IMR-90 (cell line): ENCODE data around the gene C8B. TPM values are rescaled to one million over a fixed set of nuclear protein-coding genes. Genes with fewer than 3 reads are reported as not detected.

ENCODE experiments used
- ATAC-seq: fragments of 200-7000 bp; cut with Tn5 transposase; 2 replicates; pipeline ENCODE4 v1.9.1; 2020; ENCODE audit warnings: low read depth, mild to moderate bottlenecking, moderate library complexity
- BruUV-seq: library from RNA; stranded (reverse); fragments of 400-500 nt; replicated peaks from 2 replicates; lab custom pipeline; 2021; lab: Mats Ljungman, UMichigan
- CTCF ChIA-PET: fragments of 300-600 bp; formaldehyde crosslinking; extraction: SDS; loops from one replicate; lab custom pipeline; 2021; ENCODE audit warnings: antibody characterized with exemption; lab: Yijun Ruan, JAX
- POLR2A ChIA-PET: fragments of 300-600 bp; sonication (Branson Sonifier 250); formaldehyde crosslinking; loops from one replicate; lab custom pipeline; 2022; ENCODE audit warnings: antibody characterized with exemption; ENCODE audit not compliant: unreplicated experiment; lab: Charles Lee
- DNase-seq: peaks from one replicate; pipeline ENCODE4 v3.0.0; 2013
- H2AFZ ChIP-seq: replicated peaks from 2 replicates; pipeline ENCODE3; 2013; ENCODE audit warnings: low read length, mild to moderate bottlenecking; ENCODE audit not compliant: poor library complexity
- H2AK5ac ChIP-seq: 2 replicates; pipeline ENCODE4 v1.6.1; 2013; ENCODE audit warnings: low read depth, low read length, inconsistent platforms
- H2AK9ac ChIP-seq: replicated peaks from 2 replicates; pipeline ENCODE3; 2013; ENCODE audit warnings: mild to moderate bottlenecking, low read depth, low read length, moderate library complexity; ENCODE audit not compliant: poor library complexity
- H2BK120ac ChIP-seq: 2 replicates; pipeline ENCODE4 v1.6.1; 2013; ENCODE audit warnings: low read depth, low read length, inconsistent platforms
- H2BK15ac ChIP-seq: 3 replicates; pipeline ENCODE4 v1.6.1; 2013; ENCODE audit warnings: low read depth, low read length, inconsistent platforms
- H2BK20ac ChIP-seq: 2 replicates; pipeline ENCODE4 v1.6.1; 2013; ENCODE audit warnings: low read depth, mild to moderate bottlenecking, inconsistent platforms, low read length, moderate library complexity
- H2BK5ac ChIP-seq: 2 replicates; pipeline ENCODE4 v1.6.1; 2013; ENCODE audit warnings: mild to moderate bottlenecking, low read depth, low read length, inconsistent platforms; ENCODE audit not compliant: poor library complexity, severe bottlenecking
- H3K14ac ChIP-seq: replicated peaks from 2 replicates; pipeline ENCODE4 v1.6.1; 2013; ENCODE audit warnings: low read depth, low read length, inconsistent platforms
- H3K18ac ChIP-seq: 2 replicates; pipeline ENCODE4 v1.6.1; 2013; ENCODE audit warnings: low read depth, low read length, control low read depth
- H3K23ac ChIP-seq: 2 replicates; pipeline ENCODE4 v1.6.1; 2013; ENCODE audit warnings: low read depth, low read length, inconsistent platforms
- H3K27ac ChIP-seq: 2 replicates; pipeline ENCODE4 v1.5.1; 2013; ENCODE audit warnings: mild to moderate bottlenecking, control low read depth, low read length; ENCODE audit not compliant: insufficient read depth
- H3K27me3 ChIP-seq: 2 replicates; pipeline ENCODE4 v1.6.1; 2013; ENCODE audit warnings: low read length; ENCODE audit not compliant: control insufficient read depth, insufficient read depth
- H3K36me3 ChIP-seq: 2 replicates; pipeline ENCODE4 v1.6.1; 2013; ENCODE audit warnings: low read length, mixed read lengths; ENCODE audit not compliant: control insufficient read depth, insufficient read depth
- H3K4ac ChIP-seq: 2 replicates; pipeline ENCODE4 v1.6.1; 2013; ENCODE audit warnings: low read depth, low read length, inconsistent platforms
- H3K4me1 ChIP-seq: 2 replicates; pipeline ENCODE4 v1.6.1; 2013; ENCODE audit warnings: low read length, mixed read lengths; ENCODE audit not compliant: control insufficient read depth, insufficient read depth
- H3K4me2 ChIP-seq: 2 replicates; pipeline ENCODE4 v1.6.1; 2013; ENCODE audit warnings: low read depth, mild to moderate bottlenecking, control low read depth, low read length, moderate library complexity
- H3K4me3 ChIP-seq: 2 replicates; pipeline ENCODE4 v1.5.1; 2013; ENCODE audit warnings: low read depth, mild to moderate bottlenecking, control low read depth, low read length, moderate library complexity; ENCODE audit not compliant: insufficient read depth
- H3K56ac ChIP-seq: 2 replicates; pipeline ENCODE4 v1.6.1; 2013; ENCODE audit warnings: low read length, inconsistent platforms; ENCODE audit not compliant: insufficient read depth; ENCODE audit errors: extremely low read depth
- H3K79me1 ChIP-seq, 2 experiments: 2 replicates each; pipeline ENCODE4 v1.6.1; 2013; ENCODE audit warnings: low read length in 2 of 2, inconsistent platforms in 1 of 2, low read depth in 1 of 2
- H3K9ac ChIP-seq: 2 replicates; pipeline ENCODE4 v1.6.1; 2013; ENCODE audit warnings: low read depth, low read length, control low read depth
- H3K9me1 ChIP-seq: 2 replicates; pipeline ENCODE4 v1.6.1; 2013; ENCODE audit warnings: low read length, inconsistent platforms; ENCODE audit not compliant: insufficient read depth
- H3K9me3 ChIP-seq: 2 replicates; pipeline ENCODE4 v1.6.1; 2013; ENCODE audit warnings: low read length; ENCODE audit not compliant: control insufficient read depth, insufficient read depth
- H4K20me1 ChIP-seq: 2 replicates; pipeline ENCODE4 v1.6.1; 2013; ENCODE audit warnings: low read length, inconsistent platforms; ENCODE audit not compliant: insufficient read depth
- H4K5ac ChIP-seq: 2 replicates; pipeline ENCODE4 v1.6.1; 2013; ENCODE audit warnings: mild to moderate bottlenecking, low read depth, low read length, control low read depth
- H4K8ac ChIP-seq, 2 experiments: 2 replicates each; pipeline ENCODE4 v1.6.1; 2013; ENCODE audit warnings: low read depth in 2 of 2, low read length in 2 of 2, control low read depth in 1 of 2, inconsistent platforms in 1 of 2
- H4K91ac ChIP-seq: 2 replicates; pipeline ENCODE4 v1.6.1; 2013; ENCODE audit warnings: low read depth, low read length, inconsistent platforms; ENCODE audit not compliant: insufficient read depth
- BHLHE40 ChIP-seq: fragments of 150-350 bp; IDR thresholded peaks from 2 replicates; pipeline ENCODE4 v1.6.1; 2016; ENCODE audit warnings: mild to moderate bottlenecking, low read depth, low read length
- CEBPB ChIP-seq: IDR thresholded peaks from 2 replicates; pipeline ENCODE4 v1.6.1; 2012; ENCODE audit warnings: low read depth, low read length, improper control_type of control experiment
- CHD1 ChIP-seq: IDR thresholded peaks from 2 replicates; pipeline ENCODE4 v1.6.1; 2012; ENCODE audit warnings: low read depth, low read length, improper control_type of control experiment
- CTCF ChIP-seq: conservative IDR thresholded peaks from 2 replicates; pipeline ENCODE4 v1.5.1; 2012; ENCODE audit warnings: mild to moderate bottlenecking, low read depth, low read length, improper control_type of control experiment
- ELK1 ChIP-seq: fragments of 150-350 bp; IDR thresholded peaks from 2 replicates; pipeline ENCODE4 v1.6.1; 2016; ENCODE audit warnings: low read depth, mild to moderate bottlenecking, low read length, moderate library complexity, borderline replicate concordance
- FOS ChIP-seq: fragments of 150-350 bp; IDR thresholded peaks from 2 replicates; pipeline ENCODE4 v1.6.1; 2016; ENCODE audit warnings: low read depth, low read length
- MAFK ChIP-seq: IDR thresholded peaks from 2 replicates; pipeline ENCODE4 v1.6.1; 2012; ENCODE audit warnings: low read depth, low read length, improper control_type of control experiment
- MAZ ChIP-seq: IDR thresholded peaks from 2 replicates; pipeline ENCODE4 v1.6.1; 2012; ENCODE audit warnings: low read depth, mild to moderate bottlenecking, low read length, improper control_type of control experiment, moderate library complexity, borderline replicate concordance
- MXI1 ChIP-seq: IDR thresholded peaks from 2 replicates; pipeline ENCODE4 v1.6.1; 2012; ENCODE audit warnings: low read depth, mild to moderate bottlenecking, low read length, moderate library complexity, borderline replicate concordance
- NFE2L2 ChIP-seq: fragments of 150-350 bp; IDR thresholded peaks from 2 replicates; pipeline ENCODE4 v1.6.1; 2016; ENCODE audit warnings: low read depth, mild to moderate bottlenecking, low read length
- POLR2A ChIP-seq: IDR thresholded peaks from 2 replicates; pipeline ENCODE4 v1.6.1; 2012; ENCODE audit warnings: mild to moderate bottlenecking, low read depth, low read length
- RAD21 ChIP-seq: IDR thresholded peaks from 2 replicates; pipeline ENCODE4 v1.6.1; 2012; ENCODE audit warnings: low read length, improper control_type of control experiment
- RCOR1 ChIP-seq: IDR thresholded peaks from 2 replicates; pipeline ENCODE4 v1.6.1; 2012; ENCODE audit warnings: mild to moderate bottlenecking, low read length, improper control_type of control experiment; ENCODE audit not compliant: insufficient replicate concordance
- RFX5 ChIP-seq: IDR thresholded peaks from 2 replicates; pipeline ENCODE4 v1.8.0; 2012; ENCODE audit warnings: low read depth, mild to moderate bottlenecking, low read length, moderate library complexity
- SMC3 ChIP-seq: fragments of 150-350 bp; IDR thresholded peaks from 2 replicates; pipeline ENCODE4 v1.6.1; 2016; ENCODE audit warnings: low read depth, mild to moderate bottlenecking, antibody characterized with exemption, low read length, moderate library complexity
- USF2 ChIP-seq: fragments of 150-350 bp; IDR thresholded peaks from 2 replicates; pipeline ENCODE4 v1.6.1; 2017; ENCODE audit warnings: mild to moderate bottlenecking, antibody characterized with exemption, low read length, low read depth
- WGBS, 2 experiments: methylation state at CpG; one replicate each; pipeline versions ENCODE4 v1.1.5 to v1.1.7; 2013; ENCODE audit warnings: missing lambda C conversion rate in 2 of 2; ENCODE audit not compliant: insufficient read length in 1 of 2; ENCODE audit errors: extremely low coverage in 2 of 2; 5-methylcytosine and 5-hydroxymethylcytosine counted together
- dilution Hi-C: fragments of 300-500 bp; cut with HindIII; formaldehyde crosslinking; loops from one replicate; pipeline ENCODE4 v1.14.3; 2018; ENCODE audit warnings: low sequenced_read_pairs; ENCODE audit not compliant: unreplicated experiment
- in situ Hi-C: fragments of 300-500 bp; cut with MboI; formaldehyde crosslinking; loops from 3 replicates; pipeline ENCODE4 v1.14.3; 2019; ENCODE audit warnings: low sequenced_read_pairs, inconsistent platforms, mixed read lengths
- intact Hi-C: fragments of 100-400 bp; cut with micrococcal nuclease; formaldehyde crosslinking; loops from 2 replicates; pipeline ENCODE4 v1.10.0; 2022
- polyA plus RNA-seq, 3 experiments: library from polyadenylated mRNA; depleted of rRNA; stranded (reverse); fragments of >200 nt; gene quantifications; 2 replicates each; pipeline ENCODE4 v1.2.3, GENCODE V29; 2012; ENCODE audit warnings: low replicate concordance in 1 of 3
- total RNA-seq: library from RNA; depleted of rRNA; stranded (reverse); fragments of >200 nt; gene quantifications from 2 replicates; pipeline ENCODE4 v1.2.3, GENCODE V29; 2012

Gene C8B
- total and polyA plus RNA-seq, 2 of the 4 experiments (the other 2 are of a cell fraction): not detected

GRCh38 chr1:57007472-57007871 lies 41.7 kb upstream of the C8B start:
- intact Hi-C loops (no loop called here), dilution Hi-C loops (no loop called here), in situ Hi-C loops (no loop called here)
- no peak overlapping the region for H2BK20ac ChIP-seq
- H4K8ac ChIP-seq: no peak overlapping the region
- TF ChIP-seq SMC3: no peak
- no peak for TF ChIP-seq RFX5
- no peak for TF ChIP-seq RCOR1
- no peak for TF ChIP-seq POLR2A
- TF ChIP-seq USF2: no peak
- TF ChIP-seq FOS: no peak
- no peak for TF ChIP-seq MXI1
- TF ChIP-seq NFE2L2: no peak
- TF ChIP-seq BHLHE40: no peak
- no peak for TF ChIP-seq CTCF
- no peak for TF ChIP-seq MAZ
- no peak for TF ChIP-seq CHD1
- no peak for TF ChIP-seq MAFK
- no peak for TF ChIP-seq CEBPB
- no peak for TF ChIP-seq RAD21
- no peak for TF ChIP-seq ELK1
- no peak for DNase-seq
- no peaks in the 10 kb centered on the region; the same call in 1 of the 2 replicates for H3K27me3 ChIP-seq
- no CpG with 5 or more reads among the region's 2 CpGs for WGBS, 2 experiments
- H3K27ac ChIP-seq: no peak overlapping the region
- no TSS peak for BruUV-seq
- H4K91ac ChIP-seq: no peak overlapping the region
- no peaks in the 10 kb centered on the region for H3K9me3 ChIP-seq
- no peak overlapping the region for H2AK5ac ChIP-seq
- H3K9me1 ChIP-seq: no peaks in the 10 kb centered on the region
- no peak overlapping the region for H3K56ac ChIP-seq
- H3K4me1 ChIP-seq: no peaks in the 10 kb centered on the region
- no peak for ATAC-seq
- H3K23ac ChIP-seq: no peak overlapping the region
- H2BK5ac ChIP-seq: no peak overlapping the region
- no peak overlapping the region for H3K9ac ChIP-seq
- H4K20me1 ChIP-seq: no peaks in the 10 kb centered on the region
- H3K4me2 ChIP-seq: no peak overlapping the region
- H3K4me3 ChIP-seq: no peak overlapping the region
- no peak overlapping the region for H2BK15ac ChIP-seq
- H3K4ac ChIP-seq: no peak overlapping the region
- H2BK120ac ChIP-seq: no peak overlapping the region
- POLR2A ChIA-PET: no interaction called here
- H2AFZ ChIP-seq: no peak overlapping the region
- no peak overlapping the region for H3K14ac ChIP-seq
- CTCF ChIA-PET: no interaction called here
- H3K36me3 ChIP-seq: no peaks in the 10 kb centered on the region
- no peak overlapping the region for H4K5ac ChIP-seq
- H2AK9ac ChIP-seq: no peak overlapping the region
- no peaks in the 10 kb centered on the region for H3K79me1 ChIP-seq
- H3K18ac ChIP-seq: no peak overlapping the region
